GM21737 (cell line): ENCODE results near the gene PFDN4.
"Not testable (repeated sequence)": the region's sequence is repeated elsewhere in the genome, so short reads cannot be mapped to it uniquely, and the experiment has no call there.

Experiments used
- ATAC-seq: cut with Tn5 transposase; IDR thresholded peaks from one replicate; pipeline ENCODE4 v1.9.1; 2021; ENCODE audit warnings: mild to moderate bottlenecking, moderate library complexity; ENCODE audit not compliant: unreplicated experiment

Gene PFDN4

DNA sequence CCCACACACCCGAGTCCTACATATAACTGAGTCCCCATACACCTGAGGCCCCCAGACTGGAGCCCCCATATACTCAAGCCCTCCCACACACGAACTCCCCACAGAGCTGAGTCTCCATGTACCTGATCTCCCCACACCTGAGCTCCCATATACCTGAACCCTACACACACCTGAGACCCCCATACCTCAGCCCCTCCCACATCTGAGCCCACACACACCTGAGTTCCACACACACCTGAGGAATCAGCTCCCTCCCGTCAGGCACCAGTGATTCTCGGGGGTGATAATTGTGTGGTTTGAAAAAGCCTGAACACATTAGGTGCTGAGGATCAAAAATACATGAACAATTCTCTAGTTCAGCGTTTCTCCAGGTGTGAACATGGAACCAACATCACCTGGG lies 15.4 kb downstream of the PFDN4 start:
- ATAC-seq, result no peak

DNA sequence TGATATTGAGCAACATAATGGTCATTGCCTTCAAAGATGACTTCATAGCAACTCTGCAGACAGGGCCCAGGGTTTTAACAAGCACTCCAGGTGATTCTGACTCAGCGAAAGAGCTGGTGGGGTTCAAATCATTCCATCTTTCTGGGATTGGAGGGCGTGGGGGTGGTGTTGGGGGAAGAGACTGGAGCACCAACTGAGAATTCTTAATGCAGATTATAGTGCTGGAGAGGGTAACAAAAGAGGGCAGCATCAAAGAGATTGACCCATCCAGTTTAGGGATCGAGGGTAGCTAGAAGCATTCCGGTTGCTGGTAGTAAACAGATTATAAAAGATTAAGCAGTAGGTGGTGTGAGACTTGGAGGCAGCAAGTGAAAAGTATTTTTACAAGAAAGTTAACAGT lies 15.9 kb downstream of the PFDN4 start:
- ATAC-seq, result no peak

DNA sequence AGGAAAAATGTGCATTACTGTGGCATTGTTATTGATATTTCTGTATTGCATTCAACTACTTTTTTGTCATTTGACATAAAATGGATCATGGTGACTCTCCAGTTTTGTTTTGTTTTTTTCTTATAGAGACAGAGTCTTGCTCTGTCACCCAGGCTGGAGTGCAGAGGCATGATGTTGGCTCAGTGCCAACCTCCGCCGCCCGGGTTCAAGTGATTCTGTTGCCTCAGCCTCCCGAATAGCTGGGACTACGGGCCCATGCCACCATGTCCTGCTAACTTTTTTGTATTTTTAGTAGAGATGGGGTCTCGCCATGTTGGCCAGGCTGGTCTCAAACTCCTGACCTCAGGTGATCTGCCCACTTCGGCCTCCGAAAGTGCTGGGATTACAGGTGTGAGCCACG lies 16.8 kb downstream of the PFDN4 start:
- not testable (repeated sequence) for ATAC-seq

DNA sequence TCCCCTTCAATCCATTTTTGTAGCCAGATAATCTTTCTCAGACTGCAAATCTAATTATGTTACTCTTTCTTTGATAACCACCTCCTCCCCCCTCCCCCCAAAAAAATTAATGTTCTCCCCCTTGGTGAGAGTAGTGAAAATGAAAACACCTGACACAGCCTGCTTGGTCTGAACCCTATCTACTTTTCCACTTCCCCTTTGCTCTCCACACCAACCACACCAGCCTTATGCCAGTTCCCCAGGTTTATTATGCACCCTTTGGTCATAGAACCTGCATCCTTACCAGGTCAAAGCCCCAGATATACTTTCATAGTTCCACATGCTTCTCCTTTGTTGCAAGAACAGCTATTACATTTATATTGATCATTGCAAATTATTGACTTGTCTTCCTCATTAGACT lies 19.4 kb downstream of the PFDN4 start:
- ATAC-seq, result peak; percentile 88

DNA sequence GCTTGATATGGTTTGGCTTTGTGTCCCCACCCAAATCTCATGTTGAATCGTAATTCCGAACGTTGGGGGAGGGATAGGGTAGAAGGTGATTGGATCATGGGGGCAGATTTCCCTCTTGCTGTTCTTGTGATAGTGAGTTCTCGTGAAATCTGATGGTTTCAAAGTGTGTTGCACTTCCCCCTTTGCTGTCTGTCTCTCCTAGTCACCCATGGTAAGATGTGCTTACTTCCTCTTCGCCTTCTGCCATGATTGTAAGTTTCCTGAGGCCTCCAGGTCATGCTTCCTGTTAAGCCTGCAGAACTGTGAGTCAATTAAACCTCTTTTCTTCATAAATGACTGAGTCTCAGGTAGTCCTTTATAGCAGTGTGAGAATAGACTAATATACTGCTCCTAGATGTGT lies 19.9 kb downstream of the PFDN4 start:
- no peak for ATAC-seq

DNA sequence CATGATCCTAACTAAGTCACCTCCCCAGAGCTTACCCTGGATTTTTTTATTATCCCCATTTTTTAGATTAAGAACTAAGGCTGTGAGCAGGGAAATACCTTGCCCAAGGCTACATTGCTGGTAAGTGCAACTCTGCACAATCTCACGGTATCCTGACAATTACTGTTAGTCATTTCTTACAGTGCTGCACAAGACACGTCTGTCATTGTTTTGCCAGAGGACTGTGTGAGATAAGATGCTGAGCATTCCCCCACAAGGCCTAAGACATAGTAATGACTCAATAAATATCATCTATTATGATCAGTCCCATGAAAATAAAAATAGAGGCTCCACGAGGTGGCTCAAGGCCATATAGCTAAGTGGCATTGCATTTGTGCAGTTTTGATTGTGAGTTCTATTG lies 21.0 kb downstream of the PFDN4 start:
- ATAC-seq, result no peak

DNA sequence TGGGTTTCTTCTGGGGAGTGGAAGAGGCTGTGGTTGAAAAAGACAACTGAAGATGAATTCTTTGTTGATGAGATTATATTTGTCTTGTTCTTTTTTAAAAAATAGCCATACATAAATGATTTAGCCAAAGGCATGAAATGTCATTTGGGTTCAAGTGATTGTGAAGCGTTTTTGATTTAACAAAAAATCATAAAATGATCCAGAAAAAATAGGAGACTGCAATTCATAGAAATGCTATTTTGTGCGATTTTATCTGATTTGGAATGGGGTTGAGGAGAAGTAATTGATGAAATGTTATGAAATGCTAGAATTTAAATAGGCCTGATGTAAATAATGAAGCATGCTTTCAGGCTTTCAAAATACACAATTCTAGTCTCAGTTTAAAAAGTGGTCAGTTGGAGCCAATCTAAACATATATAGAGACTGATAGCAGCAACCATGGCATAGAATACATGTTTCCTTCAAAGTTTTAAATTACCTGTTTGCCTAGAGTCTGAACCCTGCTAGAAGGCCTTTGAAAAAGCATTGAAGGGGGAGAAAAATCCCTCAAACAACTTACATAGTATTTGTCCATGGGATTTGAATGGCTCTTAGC lies 21.8 kb downstream of the PFDN4 start:
- no peak for ATAC-seq

DNA sequence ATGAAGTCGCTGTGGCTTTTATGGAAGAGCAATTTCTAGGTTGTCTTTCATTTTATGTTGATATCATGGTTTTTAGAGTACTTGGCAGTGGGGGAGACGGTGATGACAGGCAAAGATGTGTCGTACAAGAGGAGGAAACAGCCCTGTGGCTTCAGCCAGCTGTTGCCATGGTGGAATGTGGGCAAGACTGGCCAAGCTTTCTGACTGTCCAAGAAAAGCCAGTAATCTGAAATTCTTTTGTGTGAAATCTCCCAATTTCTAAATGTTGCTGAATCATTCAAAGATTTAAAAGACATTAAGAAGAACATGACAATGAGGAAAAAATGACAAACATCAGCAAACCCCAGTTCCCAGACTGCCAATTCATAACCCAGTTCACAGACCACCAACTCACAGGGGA lies 23.1 kb downstream of the PFDN4 start:
- no peak for ATAC-seq

DNA sequence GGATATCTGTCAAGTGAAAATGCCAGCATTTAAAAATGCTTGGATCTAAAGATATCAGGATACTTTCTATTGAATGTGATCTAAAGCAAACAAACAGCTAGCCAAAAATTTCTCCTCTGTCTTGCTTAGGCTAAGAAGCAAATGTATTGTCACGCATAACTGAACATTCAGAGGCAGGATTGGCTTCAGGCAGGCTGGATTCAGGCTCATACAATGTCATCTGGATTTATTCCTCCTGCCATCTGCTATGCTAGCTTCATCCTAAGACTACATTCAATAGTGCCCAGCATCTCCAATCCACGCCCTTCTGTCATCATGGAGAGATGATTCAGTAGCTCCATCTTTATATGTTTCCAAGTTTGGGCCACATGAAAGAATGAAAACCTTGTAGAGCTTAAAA lies 27.1 kb downstream of the PFDN4 start:
- no peak for ATAC-seq

DNA sequence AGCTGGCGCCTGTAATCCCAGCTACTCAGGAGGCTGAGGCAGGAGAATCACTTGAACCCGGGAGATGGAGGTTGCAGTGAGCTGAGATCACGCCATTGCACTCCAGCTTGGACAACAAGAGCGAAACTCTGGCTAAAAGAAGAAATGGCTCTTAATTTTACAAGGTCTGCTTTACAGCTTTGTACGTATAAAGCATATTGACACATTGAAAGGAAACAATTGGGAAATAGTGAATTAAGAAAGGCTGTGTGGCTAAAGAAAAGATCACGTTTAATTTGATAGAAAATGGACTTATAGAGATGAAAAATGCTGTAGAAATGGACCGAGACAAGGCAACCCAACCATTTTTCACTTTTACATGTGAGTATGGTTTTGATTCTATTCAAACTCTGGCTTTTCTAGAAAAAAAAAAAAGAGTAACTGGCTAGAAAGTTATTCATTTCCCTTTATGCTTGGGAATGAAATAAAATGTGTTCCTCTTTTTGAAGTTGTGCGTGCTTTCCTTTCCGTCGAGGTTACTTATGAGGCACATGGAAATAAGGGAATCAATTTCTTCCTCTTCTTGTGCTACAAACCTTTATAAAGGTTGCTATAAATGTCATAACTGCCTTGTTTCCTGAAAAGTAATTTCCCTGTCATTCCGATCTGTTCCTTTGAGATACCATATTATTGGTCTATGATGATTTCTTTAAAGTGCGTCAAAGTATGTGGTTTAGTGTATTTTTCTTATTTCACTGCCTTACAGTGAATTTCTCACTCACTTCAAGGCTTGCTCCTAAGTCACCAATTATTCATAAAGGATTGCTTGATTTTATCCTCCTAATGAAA lies 29.4 kb downstream of the PFDN4 start:
- no peak for ATAC-seq

DNA sequence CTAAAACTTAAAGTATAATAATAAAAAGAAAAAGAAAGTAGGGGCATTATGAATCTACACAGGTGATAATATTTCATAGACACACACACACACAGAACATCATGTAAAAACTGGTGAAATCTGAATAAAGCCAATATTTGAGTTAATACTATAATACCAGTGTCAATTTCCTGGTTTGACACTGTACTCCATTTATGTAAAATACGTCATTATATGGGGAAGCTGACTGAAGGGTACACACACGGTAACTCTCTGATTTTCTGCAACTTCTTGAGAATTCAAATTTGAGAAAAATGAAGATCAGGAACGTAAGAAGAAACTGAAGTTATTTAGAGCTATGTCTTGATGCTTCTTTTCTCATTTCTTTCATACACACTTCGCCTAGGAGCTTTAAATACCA lies 36.2 kb downstream of the PFDN4 start:
- no peak for ATAC-seq

DNA sequence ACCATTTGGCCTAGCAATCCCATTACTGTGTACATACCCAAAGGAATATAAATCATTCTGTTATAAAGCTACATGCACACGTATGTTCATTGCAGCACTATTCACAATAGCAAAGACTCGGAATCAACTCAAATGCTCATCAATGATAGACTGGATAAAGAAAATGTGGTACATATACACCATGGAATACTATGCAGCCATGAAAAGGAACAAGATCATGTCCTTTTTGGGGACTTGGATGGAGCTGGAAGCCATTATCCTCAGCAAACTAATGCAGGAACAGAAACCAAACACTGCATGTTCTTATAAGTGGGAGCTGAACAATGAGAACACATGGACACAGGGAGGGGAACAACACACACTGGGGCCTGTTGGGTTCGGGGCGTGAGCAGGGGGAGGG lies 40.8 kb downstream of the PFDN4 start:
- ATAC-seq, result not testable (repeated sequence)

DNA sequence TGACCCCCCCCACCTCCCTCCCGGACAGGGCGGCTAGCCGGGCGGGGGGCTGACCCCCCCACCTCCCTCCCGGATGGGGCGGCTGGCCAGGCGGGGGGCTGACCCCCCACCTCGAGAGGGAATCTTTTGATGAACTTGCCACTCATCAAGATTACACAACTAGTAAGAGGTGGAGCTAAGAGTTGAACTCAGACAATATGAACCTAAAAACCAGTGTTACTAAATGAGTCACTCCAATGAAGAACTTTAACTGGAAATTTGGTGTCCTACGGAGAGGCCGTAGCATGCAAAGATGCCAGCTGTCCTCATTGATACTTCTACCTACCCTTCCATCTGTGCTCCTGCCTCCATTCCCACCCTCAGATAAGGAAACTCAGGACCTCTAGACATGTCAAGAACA lies 42.8 kb downstream of the PFDN4 start:
- ATAC-seq, result no peak

DNA sequence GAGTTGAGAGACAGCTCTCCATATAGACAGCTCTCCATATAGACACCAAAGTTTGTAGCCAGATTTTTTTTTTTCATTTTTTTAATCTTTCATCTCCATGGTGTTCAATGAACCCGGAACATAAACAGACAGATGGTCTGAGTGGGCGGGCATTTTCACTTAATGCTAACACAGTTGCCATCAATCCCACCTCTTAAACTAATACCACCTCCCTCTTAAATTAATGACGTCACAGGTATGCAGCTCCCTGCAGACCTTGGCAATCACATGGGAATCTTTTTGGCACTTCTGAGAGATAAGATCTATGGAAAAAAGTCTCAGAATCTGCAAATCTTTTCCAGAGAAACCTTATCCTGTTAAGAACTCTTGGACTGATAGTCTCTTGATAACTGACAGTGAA lies 43.2 kb downstream of the PFDN4 start:
- ATAC-seq, result no peak

DNA sequence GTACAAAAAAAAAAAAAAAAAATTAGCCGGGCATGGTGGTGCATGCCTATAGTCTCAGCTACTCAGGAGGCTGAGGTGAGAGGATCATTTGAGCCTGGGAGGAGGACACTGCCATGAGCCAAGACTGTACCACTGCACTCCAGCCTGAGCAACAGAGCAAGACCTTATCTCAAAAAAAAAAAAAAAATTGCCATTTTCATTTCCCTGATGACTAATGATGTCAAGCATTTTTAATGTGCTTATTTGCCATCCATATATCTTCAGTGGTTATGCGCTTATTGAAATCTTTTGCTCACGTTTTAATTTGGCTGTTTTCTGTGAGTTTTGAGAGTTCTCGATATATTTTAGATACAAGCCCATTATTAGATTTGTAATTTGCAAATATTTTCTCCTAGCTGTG lies 46.7 kb downstream of the PFDN4 start:
- no peak for ATAC-seq

DNA sequence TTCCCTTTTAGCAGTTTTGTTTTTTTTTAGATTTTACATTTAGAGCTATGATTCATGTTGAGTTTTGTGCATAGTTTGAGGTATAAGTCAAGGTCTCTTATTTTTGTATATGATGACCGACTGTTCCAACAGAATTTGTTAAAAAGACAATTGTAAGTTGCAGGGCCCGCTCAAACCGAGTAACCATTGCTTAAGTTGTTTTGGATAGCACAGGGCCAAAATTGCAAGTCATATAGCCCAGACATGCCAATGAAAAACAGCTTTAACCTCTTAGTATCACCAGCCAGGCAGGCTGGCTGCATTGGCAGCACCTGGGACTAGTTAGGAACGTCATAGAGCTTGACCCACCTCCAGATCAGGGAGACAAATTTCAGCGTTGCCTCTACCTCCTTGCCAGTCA lies 47.3 kb downstream of the PFDN4 start:
- no peak for ATAC-seq

DNA sequence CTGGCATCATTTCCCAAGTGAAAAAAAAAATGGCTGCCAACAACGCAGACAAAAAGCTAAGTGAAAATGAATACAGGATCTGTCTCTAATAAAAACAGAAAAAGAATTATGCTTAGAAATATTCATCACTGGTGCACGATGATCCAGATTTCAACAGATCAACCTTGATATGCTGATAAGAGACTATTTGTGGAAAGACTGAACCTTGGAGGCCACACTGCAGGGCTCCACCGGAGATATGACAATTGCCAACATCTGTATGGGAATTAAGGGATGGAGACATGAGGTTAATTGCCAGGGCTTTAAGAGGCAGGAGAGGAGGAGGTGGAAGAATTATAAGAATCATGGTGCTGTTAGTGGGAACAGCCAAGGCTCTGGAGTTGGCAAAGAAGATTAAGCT lies 48.3 kb downstream of the PFDN4 start:
- no peak for ATAC-seq

DNA sequence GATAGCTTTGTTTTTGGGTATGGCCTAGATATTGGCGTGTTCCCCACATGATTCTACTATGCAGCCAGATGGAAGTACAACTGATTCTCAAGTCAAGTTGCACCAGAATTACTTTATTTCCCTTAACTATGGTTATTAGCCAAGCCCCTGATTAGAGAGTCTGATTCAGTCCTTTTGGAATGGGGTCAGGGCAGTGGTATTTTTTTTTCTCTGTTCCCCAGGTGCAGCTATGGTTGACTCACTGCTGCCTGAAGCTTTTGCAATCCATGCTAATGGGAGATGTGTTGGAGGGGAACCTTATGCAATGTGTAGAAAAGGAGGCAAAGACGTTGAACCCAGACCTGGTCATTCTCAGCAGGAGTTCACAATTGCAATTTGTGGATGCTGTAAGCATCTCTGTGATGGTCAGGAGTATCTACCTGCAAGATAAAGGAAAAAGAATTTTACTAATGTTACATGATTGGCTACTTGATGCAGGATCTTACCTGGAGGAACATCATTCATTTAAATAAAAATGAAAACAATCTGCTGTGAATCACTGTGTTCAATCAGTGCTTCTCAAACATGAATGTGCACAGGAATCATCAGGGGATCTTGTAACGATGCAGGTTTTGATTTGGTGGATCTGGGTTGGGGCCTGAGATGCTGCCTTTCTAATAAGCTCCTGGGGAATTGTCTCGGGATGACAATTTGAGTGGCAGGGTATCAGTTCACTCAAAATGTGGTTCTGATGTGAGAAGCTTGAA lies 49.4 kb downstream of the PFDN4 start:
- no peak for ATAC-seq

DNA sequence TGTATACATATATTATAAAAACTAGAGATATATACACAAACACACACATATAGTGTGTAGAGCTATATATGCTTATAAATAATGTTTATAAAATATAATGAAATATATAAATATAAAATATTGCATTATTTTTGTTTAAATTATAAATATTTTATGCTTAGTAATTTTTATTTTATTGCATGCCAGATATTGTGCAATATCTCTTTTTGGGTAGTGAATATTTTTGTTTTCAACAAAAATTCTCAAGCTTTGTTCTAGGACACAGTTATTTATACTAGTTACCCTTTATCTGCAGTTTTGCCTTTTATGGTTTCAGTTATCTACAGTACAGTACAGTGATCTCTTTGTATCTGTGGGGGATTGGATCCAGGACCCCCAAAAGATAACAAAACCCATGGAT lies 52.2 kb downstream of the PFDN4 start:
- no peak for ATAC-seq

DNA sequence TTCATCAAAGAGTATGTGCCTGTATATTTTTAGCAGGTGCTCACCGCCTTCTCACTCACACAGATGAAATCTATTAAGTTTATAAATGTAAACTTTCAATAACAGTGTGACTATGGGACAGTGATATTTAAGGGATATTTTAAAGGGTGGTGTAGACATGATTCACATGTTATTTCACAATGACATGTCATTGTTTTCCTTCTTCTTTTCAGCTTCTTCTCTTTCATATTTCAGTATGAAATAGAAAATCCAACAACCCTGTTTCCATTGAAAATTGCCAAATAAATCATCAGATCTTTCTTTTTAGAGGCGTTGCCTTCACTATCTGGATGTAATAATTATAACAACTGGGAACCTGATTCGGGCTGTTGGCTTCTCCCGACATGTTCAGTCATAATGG lies 54.8 kb downstream of the PFDN4 start:
- ATAC-seq, result no peak

DNA sequence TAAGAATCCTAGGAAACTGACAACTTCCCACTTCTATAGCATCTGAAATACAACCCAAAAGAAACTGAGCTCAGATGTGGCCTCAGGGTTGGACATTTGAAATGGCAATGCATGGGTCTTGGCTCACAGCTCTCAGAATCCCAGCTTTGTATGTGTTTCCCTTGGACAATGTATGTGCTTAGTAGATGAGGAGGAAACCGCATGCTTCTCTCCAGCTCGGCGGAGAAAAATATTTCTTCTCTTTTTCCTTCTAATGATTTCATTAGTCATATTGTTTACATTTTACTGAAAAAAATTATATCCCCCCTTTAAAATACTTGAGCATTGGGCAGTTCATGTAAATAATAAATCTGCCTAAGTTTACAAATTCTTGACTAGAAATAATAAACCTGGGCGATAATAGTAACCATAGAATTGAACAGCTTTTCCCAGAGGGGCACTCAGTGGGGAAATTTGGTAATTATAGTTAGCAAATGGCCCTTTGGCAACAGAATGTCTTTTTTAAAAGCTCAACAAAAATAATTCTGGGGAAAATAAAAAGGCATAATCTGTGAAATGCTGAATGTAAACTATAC lies 55.3 kb downstream of the PFDN4 start:
- no peak for ATAC-seq

DNA sequence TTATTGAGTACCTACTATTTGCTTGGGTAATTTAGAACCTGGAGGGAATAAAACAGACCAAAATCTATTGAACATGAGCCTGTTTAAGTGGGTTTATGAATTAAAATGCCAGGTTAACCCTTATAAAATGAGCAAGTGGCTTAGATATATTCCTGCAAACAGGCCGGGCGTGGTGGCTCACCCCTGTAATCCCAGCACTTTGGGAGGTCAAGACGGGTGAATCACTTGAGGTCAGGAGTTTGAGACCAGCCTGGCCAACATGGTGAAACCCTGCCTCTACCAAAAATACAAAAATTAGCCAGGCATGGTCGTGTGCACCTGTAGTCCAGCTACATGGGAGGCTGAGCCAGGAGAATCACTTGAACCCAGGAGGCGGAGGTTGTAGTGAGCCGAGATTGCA lies 57.9 kb downstream of the PFDN4 start:
- ATAC-seq, result not testable (repeated sequence)
